SK-N-MC (cell line): ENCODE measurements around the gene BRSK2.
"Not testable (repeated sequence)": the region's sequence is repeated elsewhere in the genome, so short reads cannot be mapped to it uniquely, and the experiment has no call there.

Source experiments
- DNase-seq: peaks from one replicate; pipeline ENCODE4 v3.0.0-alpha.2; 2011; ENCODE audit warnings: low read depth, low spot score
- H3K27ac ChIP-seq: fragments of 200-600 bp; sonication (generic); 2 replicates; pipeline ENCODE4 v1.5.1; 2016; ENCODE audit warnings: mixed run types
- H3K36me3 ChIP-seq: fragments of 200-600 bp; sonication (generic); 2 replicates; pipeline ENCODE4 v1.6.1; 2017; ENCODE audit warnings: antibody characterized with exemption, low read length, mixed read lengths; ENCODE audit not compliant: insufficient read depth
- H3K4me3 ChIP-seq: fragments of 200-600 bp; sonication (generic); 2 replicates; pipeline ENCODE4 v1.5.1; 2016
- H3K9ac ChIP-seq: fragments of 200-600 bp; sonication (generic); 2 replicates; pipeline ENCODE4 v1.8.0; 2017; ENCODE audit warnings: mixed run types, mixed read lengths; ENCODE audit not compliant: insufficient read length
- H3K9me3 ChIP-seq: fragments of 200-600 bp; sonication (generic); 2 replicates; pipeline ENCODE4 v1.6.1; 2017; ENCODE audit warnings: low read depth, mild to moderate bottlenecking, antibody characterized with exemption, low read length, moderate library complexity, mixed read lengths
- EZH2 ChIP-seq: fragments of 200-600 bp; sonication (generic); IDR thresholded peaks from one replicate; pipeline ENCODE4 v1.6.1; 2017; ENCODE audit warnings: antibody characterized with exemption
- FOXP2 ChIP-seq: optimal IDR thresholded peaks from 2 replicates; pipeline ENCODE3; 2011; ENCODE audit warnings: mild to moderate bottlenecking, moderate library complexity; ENCODE audit not compliant: insufficient read depth; ENCODE audit errors: extremely low read length, control extremely low read depth
- POLR2AphosphoS5 ChIP-seq: IDR thresholded peaks from 2 replicates; pipeline ENCODE4 v1.6.1; 2012; ENCODE audit warnings: mild to moderate bottlenecking, low read depth, low read length, borderline replicate concordance

BRSK2 gene

GRCh38 chr11:1409108-1409851 lies 19.5 kb downstream of the BRSK2 start:
- no peak overlapping the region for H3K4me3 ChIP-seq
- TF ChIP-seq EZH2: no peak
- TF ChIP-seq FOXP2: no peak
- TF ChIP-seq POLR2AphosphoS5: no peak
- no peaks in the 10 kb centered on the region for H3K9me3 ChIP-seq
- no peak overlapping the region for H3K9ac ChIP-seq
- no peak overlapping the region for H3K27ac ChIP-seq
- no peak for DNase-seq
- no peaks in the 10 kb centered on the region for H3K36me3 ChIP-seq

DNA sequence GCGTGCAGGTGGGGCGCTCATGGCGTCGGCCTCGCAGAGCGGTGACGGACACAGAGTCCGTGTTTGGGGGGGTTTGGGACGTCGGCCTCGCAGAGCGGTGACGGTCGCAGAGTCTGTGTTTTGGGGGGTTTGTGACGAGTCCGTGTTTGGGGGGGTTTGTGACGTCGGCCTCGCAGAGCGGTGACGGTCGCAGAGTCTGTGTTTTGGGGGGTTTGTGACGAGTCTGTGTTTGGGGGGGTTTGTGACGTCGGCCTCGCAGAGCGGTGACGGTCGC lies 20.1 kb downstream of the BRSK2 start:
- H3K36me3 ChIP-seq, H3K4me3 ChIP-seq, H3K9ac ChIP-seq, H3K9me3 ChIP-seq, H3K27ac ChIP-seq, DNase-seq: not testable (repeated sequence)

DNA sequence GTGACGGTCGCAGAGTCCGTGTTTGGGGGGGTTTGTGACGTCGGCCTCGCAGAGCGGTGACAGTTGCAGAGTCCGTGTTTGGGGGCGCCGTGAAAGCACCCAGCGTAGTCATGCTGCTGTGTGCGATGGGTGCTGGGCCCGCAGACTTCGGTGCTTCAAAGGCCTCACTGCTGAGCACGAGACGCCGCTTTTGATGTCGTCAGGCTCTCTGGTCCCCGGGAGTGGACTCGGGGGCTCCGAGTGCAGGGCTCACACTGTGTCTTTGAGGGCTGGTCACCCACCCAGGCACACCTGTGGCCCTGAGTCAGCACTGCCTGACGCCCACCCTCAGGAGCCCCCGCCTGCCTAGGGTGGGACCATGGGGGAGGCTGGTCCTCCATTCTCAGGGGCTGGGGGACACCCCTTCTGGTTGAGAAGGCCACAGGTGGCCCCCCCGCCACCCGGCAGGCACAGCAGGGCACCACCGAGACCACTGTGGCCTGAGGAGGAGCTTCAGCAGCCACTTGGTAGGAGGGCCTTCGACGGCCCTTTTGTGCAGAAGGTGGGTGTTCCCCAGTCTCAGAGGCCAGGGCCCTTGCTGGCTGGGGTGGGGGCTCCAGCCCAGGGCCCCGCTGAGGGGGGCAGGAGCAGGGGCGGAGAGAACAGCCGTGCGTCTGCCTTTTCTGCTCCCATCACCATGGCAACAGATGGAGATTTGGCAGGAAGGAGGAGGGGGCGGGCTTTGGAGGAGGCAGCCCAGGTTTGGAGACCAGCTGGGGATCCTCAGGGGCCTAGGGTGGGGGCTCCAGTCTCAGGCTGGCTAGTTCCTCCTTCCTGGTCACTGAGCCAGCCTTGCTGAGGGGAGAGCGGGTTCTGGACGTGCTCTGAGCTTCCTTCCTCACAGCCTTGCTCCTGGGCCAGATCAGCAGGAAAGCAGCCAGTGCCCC lies 20.9 kb downstream of the BRSK2 start:
- H3K36me3 ChIP-seq: no peaks in the 10 kb centered on the region
- H3K9ac ChIP-seq: no peak overlapping the region
- no peak for TF ChIP-seq FOXP2
- TF ChIP-seq POLR2AphosphoS5: no peak
- no peak for TF ChIP-seq EZH2
- H3K27ac ChIP-seq: no peak overlapping the region
- H3K4me3 ChIP-seq: no peak overlapping the region
- no peak for DNase-seq
- H3K9me3 ChIP-seq: no peaks in the 10 kb centered on the region

GRCh38 chr11:1411301-1411700 lies 21.6 kb downstream of the BRSK2 start:
- DNase-seq: no peak
- H3K9me3 ChIP-seq: peaks cover 3% of the 10 kb centered on the region; the same call in 1 of the 2 replicates
- no peak overlapping the region for H3K4me3 ChIP-seq
- H3K36me3 ChIP-seq: no peaks in the 10 kb centered on the region
- TF ChIP-seq EZH2 (no peak), FOXP2 (no peak), POLR2AphosphoS5 (no peak)
- no peak overlapping the region for H3K27ac ChIP-seq
- no peak overlapping the region for H3K9ac ChIP-seq

- not testable (repeated sequence) for H3K4me3 ChIP-seq, H3K36me3 ChIP-seq, DNase-seq
Observed at GRCh38 chr11:1411739-1412138, 22.0 kb downstream of the BRSK2 start.

DNA sequence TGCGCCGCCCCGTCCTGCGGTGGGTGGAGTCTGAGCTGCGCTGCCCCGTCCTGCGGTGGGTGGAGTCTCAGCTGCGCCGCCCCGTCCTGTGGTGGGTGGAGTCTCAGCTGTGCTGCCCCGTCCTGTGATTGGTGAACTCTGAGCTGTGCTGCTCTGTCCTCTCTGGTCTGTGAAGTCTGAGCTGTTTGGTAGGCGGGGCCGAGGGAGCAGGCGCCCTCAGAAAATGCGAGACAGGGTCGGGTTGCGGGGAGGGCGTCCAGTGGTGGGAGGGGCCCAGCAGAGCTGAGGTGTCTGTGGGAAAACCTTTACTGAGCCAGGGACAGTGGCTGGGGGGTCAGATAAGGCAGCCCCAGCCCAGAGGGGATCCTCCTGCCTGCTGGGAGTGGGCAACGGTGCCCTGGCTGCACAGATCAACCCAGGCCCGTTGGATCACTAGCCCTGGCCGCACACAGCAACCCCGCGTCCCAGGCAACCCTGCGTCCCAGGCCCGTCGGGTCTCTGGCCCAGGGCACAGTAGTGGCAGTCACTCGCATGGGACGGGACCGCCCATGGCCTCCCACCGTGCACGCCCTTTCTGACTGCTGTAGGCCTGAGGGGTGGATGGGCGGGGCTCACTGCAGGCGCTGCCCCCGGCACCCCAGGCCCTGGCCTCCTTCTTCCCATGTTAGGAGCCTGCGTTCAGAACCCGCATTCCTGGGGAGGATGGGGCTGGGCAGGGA lies 22.8 kb downstream of the BRSK2 start:
- TF ChIP-seq POLR2AphosphoS5 (no peak), EZH2 (no peak), FOXP2 (no peak)
- no peak overlapping the region for H3K9ac ChIP-seq
- peaks cover 6% of the 10 kb centered on the region; the same call in 1 of the 2 replicates for H3K9me3 ChIP-seq
- H3K4me3 ChIP-seq: no peak overlapping the region
- DNase-seq: no peak
- H3K36me3 ChIP-seq: no peaks in the 10 kb centered on the region
- H3K27ac ChIP-seq: no peak overlapping the region

More at GRCh38 chr11:1411739-1412138, 22.0 kb downstream of the BRSK2 start:
- not testable (repeated sequence) for H3K27ac ChIP-seq, H3K9me3 ChIP-seq, H3K9ac ChIP-seq

- Histone ChIP-seq H3K27ac (no peak overlapping the region), H3K9me3 (peaks cover 9% of the 10 kb centered on the region; the same call in 1 of the 2 replicates), H3K4me3 (no peak overlapping the region), H3K9ac (no peak overlapping the region), H3K36me3 (no peaks in the 10 kb centered on the region)
- DNase-seq: no peak
- TF ChIP-seq EZH2 (no peak), FOXP2 (no peak), POLR2AphosphoS5 (no peak)
Observed at GRCh38 chr11:1414650-1415049, 24.9 kb downstream of the BRSK2 start.

GRCh38 chr11:1415631-1416030 lies 25.9 kb downstream of the BRSK2 start:
- no peak overlapping the region for H3K4me3 ChIP-seq
- no peak overlapping the region for H3K27ac ChIP-seq
- H3K36me3 ChIP-seq: no peaks in the 10 kb centered on the region
- TF ChIP-seq POLR2AphosphoS5 (no peak), FOXP2 (no peak), EZH2 (no peak)
- no peak for DNase-seq
- H3K9ac ChIP-seq: no peak overlapping the region
- H3K9me3 ChIP-seq: peaks cover 9% of the 10 kb centered on the region; the same call in 1 of the 2 replicates

DNA sequence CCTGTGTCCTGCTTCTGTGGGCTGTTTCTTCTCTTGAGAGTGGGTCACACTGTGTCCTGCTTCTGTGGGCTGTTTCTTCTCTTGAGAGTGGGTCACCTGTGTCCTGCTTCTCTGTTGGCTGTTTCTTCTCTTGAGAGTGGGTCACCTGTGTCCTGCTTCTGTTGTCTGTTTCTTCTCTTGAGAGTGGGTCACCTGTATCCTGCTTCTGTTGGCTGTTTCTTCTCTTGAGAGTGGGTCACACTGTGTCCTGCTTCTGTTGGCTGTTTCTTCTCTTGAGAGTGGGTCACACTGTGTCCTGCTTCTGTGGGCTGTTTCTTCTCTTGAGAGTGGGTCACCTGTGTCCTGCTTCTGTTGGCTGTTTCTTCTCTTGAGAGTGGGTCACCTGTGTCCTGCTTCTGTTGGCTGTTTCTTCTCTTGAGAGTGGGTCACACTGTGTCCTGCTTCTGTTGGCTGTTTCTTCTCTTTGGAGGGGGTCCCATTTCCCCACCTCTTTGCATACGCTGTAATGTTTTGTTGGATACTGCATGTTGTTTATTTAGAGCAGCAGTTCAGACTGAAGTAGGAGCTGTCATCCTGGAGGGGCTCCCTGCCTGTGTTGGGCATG lies 28.6 kb downstream of the BRSK2 start:
- H3K27ac ChIP-seq, H3K9me3 ChIP-seq, H3K36me3 ChIP-seq, DNase-seq, H3K9ac ChIP-seq, H3K4me3 ChIP-seq: not testable (repeated sequence)
